Fibroblast of lung (primary cell): Measurements from ENCODE around the gene TSPOAP1. TPM values are rescaled to one million over a fixed set of nuclear protein-coding genes. Genes with fewer than 3 reads are reported as not detected.

Source experiments
- DNase-seq, 2 donors: peaks; one replicate each; pipeline versions ENCODE4 v3.0.0 to v3.0.0-alpha.2; 2010; ENCODE audit warnings: low read depth in 2 of 2
- H2AFZ ChIP-seq: 2 replicates; pipeline ENCODE4 v1.5.1; 2012; ENCODE audit warnings: low read length, control low read depth, inconsistent platforms
- H3K27ac ChIP-seq: 2 replicates; pipeline ENCODE4 v1.5.1; 2011; ENCODE audit warnings: low read length, control low read depth; ENCODE audit not compliant: insufficient read depth
- H3K27me3 ChIP-seq: 2 replicates; pipeline ENCODE4 v1.5.1; 2011; ENCODE audit warnings: mild to moderate bottlenecking, low read length; ENCODE audit not compliant: control insufficient read depth, insufficient read depth
- H3K36me3 ChIP-seq: 2 replicates; pipeline ENCODE4 v1.5.1; 2011; ENCODE audit warnings: low read length; ENCODE audit not compliant: control insufficient read depth, insufficient read depth
- H3K4me1 ChIP-seq: 2 replicates; pipeline ENCODE4 v1.5.1; 2011; ENCODE audit warnings: low read length; ENCODE audit not compliant: control insufficient read depth, insufficient read depth; ENCODE audit errors: extremely low read depth
- H3K4me2 ChIP-seq: 2 replicates; pipeline ENCODE4 v1.5.1; 2011; ENCODE audit warnings: low read length, control low read depth; ENCODE audit not compliant: insufficient read depth; ENCODE audit errors: extremely low read depth
- H3K4me3 ChIP-seq, 4 experiments: fragments of 200-600 bp in 1 of 4; sonication (generic) in 1 of 4; replicated peaks in 1 of 4; 2 replicates each; pipeline ENCODE4 v1.5.1; 2011 to 2016; ENCODE audit warnings: low read length in 4 of 4, low read depth in 3 of 4, mild to moderate bottlenecking in 3 of 4, control low read depth in 2 of 4, inconsistent platforms in 1 of 4, mixed read lengths in 1 of 4; ENCODE audit not compliant: insufficient read depth in 1 of 4; ENCODE audit errors: control extremely low read depth in 1 of 4
- H3K79me2 ChIP-seq: 2 replicates; pipeline ENCODE4 v1.5.1; 2012; ENCODE audit warnings: mild to moderate bottlenecking, low read length, inconsistent platforms; ENCODE audit not compliant: control insufficient read depth, insufficient read depth
- H3K9ac ChIP-seq: 2 replicates; pipeline ENCODE4 v1.5.1; 2011; ENCODE audit warnings: mild to moderate bottlenecking, low read length, control low read depth; ENCODE audit not compliant: insufficient read depth
- H3K9me3 ChIP-seq: 2 replicates; pipeline ENCODE4 v1.5.1; 2012; ENCODE audit warnings: low read depth, low read length; ENCODE audit not compliant: control insufficient read depth, insufficient read depth
- H4K20me1 ChIP-seq: 2 replicates; pipeline ENCODE4 v1.5.1; 2011; ENCODE audit warnings: low read length; ENCODE audit not compliant: control insufficient read depth, insufficient read depth; ENCODE audit errors: extremely low read depth
- EZH2 ChIP-seq: IDR thresholded peaks from 2 replicates; pipeline ENCODE4 v1.5.1; 2012; ENCODE audit warnings: low read length, control low read depth, mild to moderate bottlenecking; ENCODE audit errors: missing control alignments
- polyA plus RNA-seq, 2 donors: library from polyadenylated mRNA; depleted of rRNA in 1 of 2; stranded (reverse) in 1 of 2; unstranded in 1 of 2; fragments of >200 nt; gene quantifications; 2 replicates each; pipeline ENCODE4 v1.2.1, GENCODE V29; 2011 to 2012; ENCODE audit warnings: missing spikeins in 1 of 2
- total RNA-seq: library from RNA; depleted of rRNA; stranded (reverse); fragments of >200 nt; gene quantifications from 2 replicates; pipeline ENCODE4 v1.2.1, GENCODE V29; 2014
- TF ChIP-seq, protein P1 (sequence below), 2 donors: IDR thresholded peaks in 1 of 2; conservative IDR thresholded peaks in 1 of 2; 1 replicate in 1 of 2; 2 replicates in 1 of 2; pipeline ENCODE4 v1.5.1; 2011 to 2012; ENCODE audit warnings: low read length in 2 of 2, control low read depth in 1 of 2, inconsistent platforms in 1 of 2, low read depth in 1 of 2, mild to moderate bottlenecking in 1 of 2

The TSPOAP1 gene
- total and polyA plus RNA-seq, 2 donors (not counting 1 experiment from before 2014, with no cell fraction given): 0.23 to 4.0 TPM

DNA sequence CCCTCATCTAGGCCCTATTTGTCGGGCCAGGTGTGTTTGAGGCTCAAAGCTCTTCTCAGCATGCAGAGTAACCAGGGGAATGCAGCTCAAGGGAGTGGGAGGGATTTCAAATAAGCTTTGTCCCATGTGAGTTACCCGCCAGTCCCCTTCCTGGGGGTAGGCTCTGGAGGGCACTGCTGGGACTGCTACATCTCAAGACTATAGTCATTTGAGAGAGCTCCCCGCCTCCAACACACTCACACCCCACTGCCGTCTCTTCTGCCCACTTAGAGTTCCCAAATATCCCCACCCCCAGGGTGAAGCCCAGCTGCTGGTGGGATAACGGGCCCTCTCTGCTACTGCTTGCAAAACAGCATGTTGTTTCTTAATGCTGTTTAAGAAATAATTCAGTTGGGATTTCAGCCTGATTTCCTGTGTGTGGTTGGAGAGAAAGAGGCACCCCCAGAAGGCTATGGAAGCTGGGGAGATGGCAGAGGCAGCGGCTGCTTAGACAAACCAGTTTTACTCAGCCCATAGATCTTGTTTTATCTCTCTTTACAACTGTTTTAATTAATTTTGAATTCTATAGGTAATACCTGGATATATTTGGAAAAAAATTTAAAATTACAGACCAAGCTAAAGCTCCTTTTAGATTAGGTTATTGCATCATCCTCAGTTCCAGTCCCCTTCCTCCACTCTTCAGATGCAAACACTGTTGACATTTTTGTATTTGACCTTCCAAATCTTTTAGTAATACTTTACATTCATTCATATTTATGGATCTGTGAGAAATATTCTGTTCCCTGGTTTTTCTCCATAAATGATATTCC lies 43.8 kb downstream of the TSPOAP1 start:
- Histone ChIP-seq H3K9ac (no peak overlapping the region), H3K36me3 (no peaks in the 10 kb centered on the region), H3K4me1 (no peaks in the 10 kb centered on the region), H2AFZ (no peak overlapping the region), H3K27ac (no peak overlapping the region), H3K9me3 (no peaks in the 10 kb centered on the region), H3K27me3 (no peaks in the 10 kb centered on the region), H3K4me2 (no peak overlapping the region), H4K20me1 (no peaks in the 10 kb centered on the region), H3K79me2 (no peaks in the 10 kb centered on the region), H3K4me3 (no peak overlapping the region)
- no peak for DNase-seq
- TF ChIP-seq, protein P1, sequence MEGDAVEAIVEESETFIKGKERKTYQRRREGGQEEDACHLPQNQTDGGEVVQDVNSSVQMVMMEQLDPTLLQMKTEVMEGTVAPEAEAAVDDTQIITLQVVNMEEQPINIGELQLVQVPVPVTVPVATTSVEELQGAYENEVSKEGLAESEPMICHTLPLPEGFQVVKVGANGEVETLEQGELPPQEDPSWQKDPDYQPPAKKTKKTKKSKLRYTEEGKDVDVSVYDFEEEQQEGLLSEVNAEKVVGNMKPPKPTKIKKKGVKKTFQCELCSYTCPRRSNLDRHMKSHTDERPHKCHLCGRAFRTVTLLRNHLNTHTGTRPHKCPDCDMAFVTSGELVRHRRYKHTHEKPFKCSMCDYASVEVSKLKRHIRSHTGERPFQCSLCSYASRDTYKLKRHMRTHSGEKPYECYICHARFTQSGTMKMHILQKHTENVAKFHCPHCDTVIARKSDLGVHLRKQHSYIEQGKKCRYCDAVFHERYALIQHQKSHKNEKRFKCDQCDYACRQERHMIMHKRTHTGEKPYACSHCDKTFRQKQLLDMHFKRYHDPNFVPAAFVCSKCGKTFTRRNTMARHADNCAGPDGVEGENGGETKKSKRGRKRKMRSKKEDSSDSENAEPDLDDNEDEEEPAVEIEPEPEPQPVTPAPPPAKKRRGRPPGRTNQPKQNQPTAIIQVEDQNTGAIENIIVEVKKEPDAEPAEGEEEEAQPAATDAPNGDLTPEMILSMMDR (conservative IDR thresholded peaks at IDR 0.05 in 1 of 2, IDR thresholded peaks at IDR 0.05 in 1 of 2; ENCODE audit: low read depth in 1 of 2, low read length in 2 of 2): no peak
- no peak for TF ChIP-seq EZH2

DNA sequence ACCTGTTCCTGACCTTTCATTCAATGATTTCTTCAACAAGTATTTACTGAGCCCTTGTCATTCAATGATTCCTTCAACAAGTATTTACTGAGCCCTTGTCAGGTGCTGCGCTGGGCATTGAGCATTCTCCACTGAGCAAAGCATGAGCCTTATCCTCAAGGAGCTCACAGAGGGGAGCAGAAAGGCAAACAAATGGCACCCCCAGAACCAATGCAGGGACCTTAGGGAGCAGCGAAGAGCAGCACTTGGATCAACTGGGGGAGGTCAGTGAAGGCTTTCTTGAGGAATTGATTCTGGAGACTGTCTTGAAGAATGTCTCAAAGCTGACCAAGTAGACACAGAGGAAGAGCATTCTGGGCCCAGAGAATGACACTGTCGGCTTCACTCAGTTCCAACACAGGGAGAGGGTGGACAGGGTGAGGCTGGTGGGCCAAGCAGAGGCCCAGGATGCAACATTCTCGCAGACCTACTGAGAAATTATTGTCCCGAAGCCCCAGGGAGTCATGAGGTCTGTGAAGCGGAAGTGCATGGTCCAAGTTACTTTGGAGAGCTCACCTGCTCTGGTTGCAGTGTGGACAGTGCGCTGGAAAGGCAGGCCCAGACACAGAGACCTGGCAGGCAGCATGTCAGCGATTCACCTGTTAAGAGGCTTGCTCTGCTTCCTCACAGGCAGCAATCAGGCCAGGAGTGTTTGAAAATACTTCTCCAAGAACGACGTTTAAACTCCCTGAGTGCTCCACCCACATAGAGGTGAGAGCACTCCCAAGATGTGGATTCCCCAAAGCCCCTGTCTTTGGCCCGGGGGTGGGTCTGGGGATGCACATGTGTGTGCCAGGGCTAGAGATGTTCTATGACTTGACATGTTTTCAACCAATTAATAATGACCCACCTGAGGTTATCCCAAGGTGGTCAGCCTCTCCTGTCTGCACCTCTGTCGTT lies 44.7 kb downstream of the TSPOAP1 start:
- no peak for DNase-seq

More for the DNA sequence above, 44.7 kb downstream of the TSPOAP1 start:
- Histone ChIP-seq H3K9me3 (no peaks in the 10 kb centered on the region), H3K79me2 (no peaks in the 10 kb centered on the region), H2AFZ (no peak overlapping the region), H3K27me3 (no peaks in the 10 kb centered on the region), H3K36me3 (no peaks in the 10 kb centered on the region), H4K20me1 (no peaks in the 10 kb centered on the region), H3K27ac (no peak overlapping the region), H3K4me1 (no peaks in the 10 kb centered on the region), H3K4me2 (no peak overlapping the region), H3K4me3 (no peak overlapping the region), H3K9ac (no peak overlapping the region)
- TF ChIP-seq, protein P1 (conservative IDR thresholded peaks at IDR 0.05 in 1 of 2, IDR thresholded peaks at IDR 0.05 in 1 of 2; ENCODE audit: low read depth in 1 of 2, low read length in 2 of 2): no peak
- no peak for TF ChIP-seq EZH2
